ENCODE measurements around the gene STOX2.

STOX2 gene

DNA sequence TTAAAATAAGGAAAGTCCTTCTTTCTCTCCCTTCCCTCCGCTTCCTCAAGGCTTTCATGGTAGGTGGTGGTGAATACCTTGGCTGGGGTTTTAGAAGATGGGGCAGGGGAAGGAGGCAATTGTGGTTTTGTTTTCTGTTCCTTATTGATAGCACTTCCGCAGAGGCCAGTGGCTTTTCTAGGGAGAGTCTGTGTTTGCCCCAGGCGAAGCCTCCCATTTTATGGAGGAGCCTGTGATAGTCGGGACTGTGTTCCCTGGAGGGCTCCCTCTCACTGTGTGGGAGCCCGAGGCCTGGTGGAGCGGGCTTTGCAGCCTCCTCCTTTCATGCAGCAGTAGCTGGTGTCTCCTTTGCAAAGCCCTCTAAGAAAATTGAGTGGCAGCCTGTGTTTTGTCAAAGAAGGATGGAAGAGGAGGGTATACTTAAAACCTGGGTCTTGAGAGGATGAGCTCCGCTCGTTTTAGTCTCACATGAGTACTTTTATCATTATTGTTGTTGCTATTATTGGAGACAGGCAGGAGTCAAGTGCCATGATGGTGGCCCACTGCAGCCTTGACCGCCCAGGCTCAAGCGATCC is 29.8 kb upstream of the STOX2 start:
- Histone ChIP-seq H3K79me2 (ENCODE audit: control insufficient read depth, low read length) (no peaks in the 10 kb centered on the region), H3K36me3 (ENCODE audit: control insufficient read depth, low read length) (no peaks in the 10 kb centered on the region), H4K20me1 (ENCODE audit: control insufficient read depth, insufficient read depth, low read depth, low read length) (no peaks in the 10 kb centered on the region), H3K27me3 (ENCODE audit: control insufficient read depth, low read length) (no peaks in the 10 kb centered on the region), H3F3A (ENCODE audit: control insufficient read depth, insufficient read depth) (no peaks in the 10 kb centered on the region), H3K4me1 (ENCODE audit: control insufficient read depth, low read length) (no peaks in the 10 kb centered on the region), H3K9me2 (replicated peaks; ENCODE audit: control insufficient read depth, low read length) (no peaks in the 10 kb centered on the region), H3K4me3 (ENCODE audit: low read length) (no peak overlapping the region), H3K27ac (ENCODE audit: low read depth, low read length) (no peak overlapping the region), H3K9me3 (ENCODE audit: control insufficient read depth, insufficient read depth, low read length) (no peaks in the 10 kb centered on the region), H3K4me2 (ENCODE audit: low read length) (no peak overlapping the region)
- TF ChIP-seq, protein P1, sequence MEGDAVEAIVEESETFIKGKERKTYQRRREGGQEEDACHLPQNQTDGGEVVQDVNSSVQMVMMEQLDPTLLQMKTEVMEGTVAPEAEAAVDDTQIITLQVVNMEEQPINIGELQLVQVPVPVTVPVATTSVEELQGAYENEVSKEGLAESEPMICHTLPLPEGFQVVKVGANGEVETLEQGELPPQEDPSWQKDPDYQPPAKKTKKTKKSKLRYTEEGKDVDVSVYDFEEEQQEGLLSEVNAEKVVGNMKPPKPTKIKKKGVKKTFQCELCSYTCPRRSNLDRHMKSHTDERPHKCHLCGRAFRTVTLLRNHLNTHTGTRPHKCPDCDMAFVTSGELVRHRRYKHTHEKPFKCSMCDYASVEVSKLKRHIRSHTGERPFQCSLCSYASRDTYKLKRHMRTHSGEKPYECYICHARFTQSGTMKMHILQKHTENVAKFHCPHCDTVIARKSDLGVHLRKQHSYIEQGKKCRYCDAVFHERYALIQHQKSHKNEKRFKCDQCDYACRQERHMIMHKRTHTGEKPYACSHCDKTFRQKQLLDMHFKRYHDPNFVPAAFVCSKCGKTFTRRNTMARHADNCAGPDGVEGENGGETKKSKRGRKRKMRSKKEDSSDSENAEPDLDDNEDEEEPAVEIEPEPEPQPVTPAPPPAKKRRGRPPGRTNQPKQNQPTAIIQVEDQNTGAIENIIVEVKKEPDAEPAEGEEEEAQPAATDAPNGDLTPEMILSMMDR (IDR thresholded peaks at IDR 0.05; ENCODE audit: low read depth, low read length, poor library complexity, severe bottlenecking) = no peak
- no peak for TF ChIP-seq EZH2phosphoT487 (IDR thresholded peaks at IDR 0.05; ENCODE audit: borderline replicate concordance, low read length)

GRCh38 chr4:183876268-183876934 is 28.7 kb upstream of the STOX2 start:
- Histone ChIP-seq H3K9me2 (replicated peaks; ENCODE audit: control insufficient read depth, low read length) (no peaks in the 10 kb centered on the region), H3K9me3 (ENCODE audit: control insufficient read depth, insufficient read depth, low read length) (no peaks in the 10 kb centered on the region), H4K20me1 (ENCODE audit: control insufficient read depth, insufficient read depth, low read depth, low read length) (no peaks in the 10 kb centered on the region), H3F3A (ENCODE audit: control insufficient read depth, insufficient read depth) (no peaks in the 10 kb centered on the region), H3K79me2 (ENCODE audit: control insufficient read depth, low read length) (no peaks in the 10 kb centered on the region), H3K27me3 (ENCODE audit: control insufficient read depth, low read length) (no peaks in the 10 kb centered on the region), H3K36me3 (ENCODE audit: control insufficient read depth, low read length) (no peaks in the 10 kb centered on the region), H3K4me1 (ENCODE audit: control insufficient read depth, low read length) (no peaks in the 10 kb centered on the region), H3K4me2 (ENCODE audit: low read length) (no peak overlapping the region), H3K27ac (ENCODE audit: low read depth, low read length) (no peak overlapping the region), H3K4me3 (ENCODE audit: low read length) (no peak overlapping the region)
- TF ChIP-seq, protein P1 (IDR thresholded peaks at IDR 0.05; ENCODE audit: low read depth, low read length, poor library complexity, severe bottlenecking) = no peak
- no peak for TF ChIP-seq EZH2phosphoT487 (IDR thresholded peaks at IDR 0.05; ENCODE audit: borderline replicate concordance, low read length)

DNA sequence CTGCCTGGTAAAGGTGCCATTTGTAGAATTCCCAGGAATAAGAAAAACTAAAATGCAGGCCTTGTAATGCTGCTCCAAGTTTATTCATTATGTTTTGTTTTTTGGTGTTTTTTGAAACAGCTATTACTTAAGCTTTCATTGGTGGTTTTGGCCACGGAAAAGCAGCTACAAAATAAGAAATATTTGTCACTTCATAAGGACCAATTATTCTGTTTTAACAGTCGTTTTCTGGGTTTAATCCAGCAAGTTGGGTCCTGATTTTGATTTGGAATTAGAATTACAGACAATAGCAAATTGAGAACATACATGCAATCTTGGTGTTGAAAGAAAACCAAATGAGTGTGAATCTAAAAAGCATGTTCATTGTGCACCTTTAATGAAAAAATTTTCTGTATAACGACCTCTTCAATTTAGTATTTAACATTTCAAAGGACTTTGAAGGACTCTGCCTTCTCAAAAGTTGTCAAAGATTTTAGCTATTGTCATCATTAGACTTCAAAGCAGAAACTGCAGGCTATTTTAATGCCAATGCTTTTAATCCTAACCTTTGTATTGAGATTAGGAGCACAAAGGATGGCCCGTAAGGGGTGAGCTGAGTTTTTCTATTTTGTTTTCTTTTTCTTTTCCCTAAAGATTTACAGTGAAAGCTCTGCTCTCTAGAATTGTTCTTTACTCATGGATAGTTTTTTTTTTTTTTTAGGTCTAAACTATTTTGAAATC is 26.7 kb upstream of the STOX2 start:
- no peaks in the 10 kb centered on the region for H3K4me1 ChIP-seq (ENCODE audit: control insufficient read depth, low read length)
- no peaks in the 10 kb centered on the region for H4K20me1 ChIP-seq (ENCODE audit: control insufficient read depth, insufficient read depth, low read depth, low read length)
- H3K27me3 ChIP-seq (ENCODE audit: control insufficient read depth, low read length) = no peaks in the 10 kb centered on the region
- no peak overlapping the region for H3K4me2 ChIP-seq (ENCODE audit: low read length)
- H3F3A ChIP-seq (ENCODE audit: control insufficient read depth, insufficient read depth) = no peaks in the 10 kb centered on the region
- no peaks in the 10 kb centered on the region for H3K9me2 ChIP-seq (replicated peaks; ENCODE audit: control insufficient read depth, low read length)
- H3K79me2 ChIP-seq (ENCODE audit: control insufficient read depth, low read length) = no peaks in the 10 kb centered on the region
- TF ChIP-seq, protein P1 (IDR thresholded peaks at IDR 0.05; ENCODE audit: low read depth, low read length, poor library complexity, severe bottlenecking) = no peak
- TF ChIP-seq EZH2phosphoT487 (IDR thresholded peaks at IDR 0.05; ENCODE audit: borderline replicate concordance, low read length) = no peak
- H3K27ac ChIP-seq (ENCODE audit: low read depth, low read length) = no peak overlapping the region
- H3K36me3 ChIP-seq (ENCODE audit: control insufficient read depth, low read length) = no peaks in the 10 kb centered on the region
- H3K9me3 ChIP-seq (ENCODE audit: control insufficient read depth, insufficient read depth, low read length) = no peaks in the 10 kb centered on the region
- no peak overlapping the region for H3K4me3 ChIP-seq (ENCODE audit: low read length)

Measured in DOHH2 (cell line).